Suprapubic skin (tissue), 4 donors: ENCODE data around the gene DBP. TPM values are rescaled to one million over a fixed set of nuclear protein-coding genes. Genes with fewer than 3 reads are reported as not detected.

Experiments
- DNase-seq, 2 donors: peaks; one replicate each; pipeline ENCODE4 v3.0.0-alpha.2; 2019; ENCODE audit warnings: low spot score in 2 of 2
- H3K27ac ChIP-seq: fragments of 200-600 bp; sonication (generic); one replicate; pipeline ENCODE4 v1.5.1; 2019
- H3K27me3 ChIP-seq: fragments of 200-600 bp; sonication (generic); one replicate; pipeline ENCODE4 v1.5.1; 2019
- H3K36me3 ChIP-seq: fragments of 200-600 bp; sonication (generic); one replicate; pipeline ENCODE4 v1.5.1; 2019
- H3K4me1 ChIP-seq: fragments of 200-600 bp; sonication (generic); one replicate; pipeline ENCODE4 v1.5.1; 2019
- H3K4me3 ChIP-seq: fragments of 200-600 bp; sonication (generic); one replicate; pipeline ENCODE4 v1.5.1; 2019; ENCODE audit warnings: mild to moderate bottlenecking
- H3K9me3 ChIP-seq: fragments of 200-600 bp; sonication (generic); one replicate; pipeline ENCODE4 v1.5.1; 2019
- EP300 ChIP-seq: sonication (generic); formaldehyde crosslinking; IDR thresholded peaks from one replicate; pipeline ENCODE4 v1.6.1; 2017; ENCODE audit warnings: antibody characterized with exemption
- POLR2A ChIP-seq, 2 donors: fragments of 450-650 bp; IDR thresholded peaks; one replicate each; pipeline ENCODE4 v1.6.1; 2017; ENCODE audit warnings: antibody characterized with exemption in 2 of 2, mild to moderate bottlenecking in 2 of 2, moderate library complexity in 2 of 2
- POLR2AphosphoS5 ChIP-seq, 3 donors: sonication (generic); formaldehyde crosslinking; IDR thresholded peaks; one replicate each; pipeline ENCODE4 v1.6.1; 2017; ENCODE audit warnings: antibody characterized with exemption in 3 of 3
- WGBS: methylation state at CpG from one replicate; pipeline ENCODE4 v1.1.5; 2018; 5-methylcytosine and 5-hydroxymethylcytosine counted together
- total RNA-seq, 4 donors: library from RNA; depleted of rRNA; stranded (reverse); fragments of >200 nt; gene quantifications; one replicate each; pipeline ENCODE4 v1.1.0, GENCODE V29; 2016
- TF ChIP-seq, protein P1 (sequence below), 2 donors: fragments of 200-600 bp in 1 of 2; fragments of 450-650 bp in 1 of 2; sonication (generic) in 1 of 2; IDR thresholded peaks; one replicate each; pipeline ENCODE4 v1.5.1; 2016 to 2019; ENCODE audit warnings: antibody characterized with exemption in 2 of 2, mild to moderate bottlenecking in 1 of 2, moderate library complexity in 1 of 2

The DBP gene
- total RNA-seq, 4 donors from 2014 or later, result 11.2 to 22.3 (median 17.8) TPM

DNA sequence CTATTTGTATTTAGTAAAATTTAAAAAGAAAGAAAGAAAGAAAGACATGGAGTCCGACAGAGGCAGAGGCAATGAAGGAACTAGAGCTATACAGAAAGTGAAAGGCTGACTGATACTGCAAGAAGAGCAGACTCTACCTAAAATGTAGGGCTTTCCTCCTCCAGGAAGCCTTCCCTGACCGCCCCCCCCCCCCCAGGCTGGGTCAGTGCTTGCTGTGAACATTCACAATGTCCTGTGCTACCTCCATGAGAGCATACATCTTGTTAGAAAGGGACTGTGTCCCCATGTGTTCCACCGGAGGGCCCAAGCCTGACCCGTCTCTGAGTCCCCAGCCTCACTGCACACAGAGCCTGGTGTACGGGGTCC lies 14.5 kb upstream of the DBP start:
- no peaks in the 10 kb centered on the region for H3K9me3 ChIP-seq
- no peaks in the 10 kb centered on the region for H3K36me3 ChIP-seq
- H3K27me3 ChIP-seq, result no peaks in the 10 kb centered on the region
- peaks cover 10% of the 10 kb centered on the region for H3K4me1 ChIP-seq
- no peak for DNase-seq
- no peak overlapping the region for H3K4me3 ChIP-seq
- no peak overlapping the region for H3K27ac ChIP-seq
- TF ChIP-seq POLR2A (IDR thresholded peaks at IDR 0.05) (no peak), EP300 (no peak), POLR2AphosphoS5 (IDR thresholded peaks at IDR 0.05) (no peak)
- WGBS, result 87% methylated on average over 5 of the region's 5 CpGs

DNA sequence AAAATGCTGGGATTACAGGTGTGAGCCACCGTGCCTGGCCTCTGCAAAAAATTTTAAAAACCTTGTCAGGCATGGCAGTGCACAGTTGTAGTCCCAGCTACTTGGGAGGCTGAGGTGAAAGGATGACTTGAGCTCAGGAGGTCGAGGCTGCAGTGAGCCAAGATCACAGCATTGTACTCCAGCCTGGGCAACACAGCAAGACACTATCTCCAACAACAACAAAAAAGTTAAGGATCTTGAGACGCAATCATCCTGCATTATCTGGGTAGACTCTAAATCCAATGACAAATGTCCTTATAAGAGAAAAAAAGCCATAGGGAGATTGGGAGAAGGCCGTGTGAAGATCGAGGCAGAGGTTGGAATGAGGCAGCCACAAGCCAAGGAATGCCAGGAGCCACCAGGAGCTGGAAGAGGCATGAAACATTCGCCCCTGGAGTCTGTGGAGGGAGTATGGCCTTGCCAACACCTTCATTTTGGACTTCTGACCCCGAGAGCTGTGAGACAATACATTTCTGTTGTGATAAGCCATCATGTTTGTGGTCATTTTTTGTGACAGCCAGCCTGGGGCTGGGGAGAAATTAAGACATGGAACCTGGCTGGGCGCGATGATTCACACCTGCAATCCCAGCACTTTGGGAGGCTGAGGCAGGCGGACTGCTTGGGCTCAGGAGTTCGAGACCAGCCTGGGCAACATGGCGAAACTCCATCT lies 13.9 kb upstream of the DBP start:
- no peak for DNase-seq
- no peak for TF ChIP-seq POLR2AphosphoS5 (IDR thresholded peaks at IDR 0.05)
- TF ChIP-seq POLR2A (IDR thresholded peaks at IDR 0.05), result no peak
- TF ChIP-seq, protein P1, sequence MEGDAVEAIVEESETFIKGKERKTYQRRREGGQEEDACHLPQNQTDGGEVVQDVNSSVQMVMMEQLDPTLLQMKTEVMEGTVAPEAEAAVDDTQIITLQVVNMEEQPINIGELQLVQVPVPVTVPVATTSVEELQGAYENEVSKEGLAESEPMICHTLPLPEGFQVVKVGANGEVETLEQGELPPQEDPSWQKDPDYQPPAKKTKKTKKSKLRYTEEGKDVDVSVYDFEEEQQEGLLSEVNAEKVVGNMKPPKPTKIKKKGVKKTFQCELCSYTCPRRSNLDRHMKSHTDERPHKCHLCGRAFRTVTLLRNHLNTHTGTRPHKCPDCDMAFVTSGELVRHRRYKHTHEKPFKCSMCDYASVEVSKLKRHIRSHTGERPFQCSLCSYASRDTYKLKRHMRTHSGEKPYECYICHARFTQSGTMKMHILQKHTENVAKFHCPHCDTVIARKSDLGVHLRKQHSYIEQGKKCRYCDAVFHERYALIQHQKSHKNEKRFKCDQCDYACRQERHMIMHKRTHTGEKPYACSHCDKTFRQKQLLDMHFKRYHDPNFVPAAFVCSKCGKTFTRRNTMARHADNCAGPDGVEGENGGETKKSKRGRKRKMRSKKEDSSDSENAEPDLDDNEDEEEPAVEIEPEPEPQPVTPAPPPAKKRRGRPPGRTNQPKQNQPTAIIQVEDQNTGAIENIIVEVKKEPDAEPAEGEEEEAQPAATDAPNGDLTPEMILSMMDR (IDR thresholded peaks at IDR 0.05), result no peak
- no peak for TF ChIP-seq EP300
- Histone ChIP-seq H3K36me3 (no peaks in the 10 kb centered on the region), H3K9me3 (no peaks in the 10 kb centered on the region), H3K4me1 (peaks cover 15% of the 10 kb centered on the region), H3K4me3 (no peak overlapping the region), H3K27ac (no peak overlapping the region), H3K27me3 (no peaks in the 10 kb centered on the region)
- 97% methylated on average over 12 of the region's 12 CpGs for WGBS

DNA sequence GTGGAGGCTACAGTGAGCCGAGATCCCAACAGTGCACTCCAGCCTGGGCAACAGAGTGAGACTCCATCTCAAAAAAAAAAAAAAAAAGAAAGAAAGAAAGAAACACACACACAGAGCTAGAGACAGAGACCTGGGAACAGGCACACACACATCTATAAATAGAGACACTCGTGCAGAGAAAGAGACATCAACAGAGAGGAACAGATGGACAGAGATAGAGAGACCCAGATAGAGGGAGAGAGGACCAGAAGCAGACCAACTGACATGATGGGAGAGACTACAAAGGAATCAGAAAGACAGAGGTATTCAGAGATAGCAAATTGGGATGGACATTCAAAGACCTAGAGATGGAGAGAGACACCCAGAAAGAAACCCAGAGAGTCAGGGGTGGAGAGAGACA lies 11.0 kb upstream of the DBP start:
- H3K27ac ChIP-seq, result no peak overlapping the region
- H3K4me1 ChIP-seq, result peaks cover 33% of the 10 kb centered on the region
- H3K9me3 ChIP-seq, result no peaks in the 10 kb centered on the region
- 69% methylated on average over 2 of the region's 2 CpGs for WGBS
- H3K4me3 ChIP-seq, result no peak overlapping the region
- no peaks in the 10 kb centered on the region for H3K27me3 ChIP-seq
- no peaks in the 10 kb centered on the region for H3K36me3 ChIP-seq
- DNase-seq, result no peak
- no peak for TF ChIP-seq EP300
- no peak for TF ChIP-seq POLR2A (IDR thresholded peaks at IDR 0.05)
- TF ChIP-seq POLR2AphosphoS5 (IDR thresholded peaks at IDR 0.05), result no peak
- TF ChIP-seq, protein P1 (IDR thresholded peaks at IDR 0.05), result no peak

DNA sequence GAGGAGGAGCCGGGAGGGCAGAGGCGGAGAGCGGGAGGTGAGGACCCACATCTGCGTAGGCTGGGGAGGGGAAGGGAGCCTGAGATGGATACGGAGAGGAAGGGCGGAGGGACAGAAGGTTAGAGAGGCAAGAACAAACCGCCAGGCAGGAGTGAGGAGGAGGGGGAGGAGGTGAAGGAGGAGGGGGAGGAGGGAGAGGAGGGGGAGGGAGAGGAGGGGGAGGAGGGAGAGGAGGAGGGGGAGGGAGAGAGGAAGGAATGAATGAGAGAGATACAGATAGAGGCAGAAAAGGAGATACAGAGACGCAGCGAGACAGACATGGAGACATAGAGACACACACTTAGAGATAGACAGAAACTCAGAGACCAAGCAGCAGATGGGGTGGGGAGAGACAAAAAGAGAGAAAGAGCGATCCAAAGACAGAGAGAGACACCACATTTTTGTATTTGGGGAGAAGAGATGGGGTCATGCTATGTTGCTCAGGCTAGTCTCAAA lies 9.6 kb upstream of the DBP start:
- H3K4me1 ChIP-seq, result peaks cover 33% of the 10 kb centered on the region
- TF ChIP-seq EP300 (no peak), POLR2A (IDR thresholded peaks at IDR 0.05) (no peak), POLR2AphosphoS5 (IDR thresholded peaks at IDR 0.05) (no peak)
- TF ChIP-seq, protein P1 (IDR thresholded peaks at IDR 0.05), result no peak
- 9% methylated on average over 10 of the region's 10 CpGs for WGBS
- no peaks in the 10 kb centered on the region for H3K36me3 ChIP-seq
- no peak for DNase-seq
- H3K27me3 ChIP-seq, result no peaks in the 10 kb centered on the region
- peak overlapping the region; percentile 91 for H3K27ac ChIP-seq
- H3K4me3 ChIP-seq, result peak overlapping the region; percentile 68
- no peaks in the 10 kb centered on the region for H3K9me3 ChIP-seq

DNA sequence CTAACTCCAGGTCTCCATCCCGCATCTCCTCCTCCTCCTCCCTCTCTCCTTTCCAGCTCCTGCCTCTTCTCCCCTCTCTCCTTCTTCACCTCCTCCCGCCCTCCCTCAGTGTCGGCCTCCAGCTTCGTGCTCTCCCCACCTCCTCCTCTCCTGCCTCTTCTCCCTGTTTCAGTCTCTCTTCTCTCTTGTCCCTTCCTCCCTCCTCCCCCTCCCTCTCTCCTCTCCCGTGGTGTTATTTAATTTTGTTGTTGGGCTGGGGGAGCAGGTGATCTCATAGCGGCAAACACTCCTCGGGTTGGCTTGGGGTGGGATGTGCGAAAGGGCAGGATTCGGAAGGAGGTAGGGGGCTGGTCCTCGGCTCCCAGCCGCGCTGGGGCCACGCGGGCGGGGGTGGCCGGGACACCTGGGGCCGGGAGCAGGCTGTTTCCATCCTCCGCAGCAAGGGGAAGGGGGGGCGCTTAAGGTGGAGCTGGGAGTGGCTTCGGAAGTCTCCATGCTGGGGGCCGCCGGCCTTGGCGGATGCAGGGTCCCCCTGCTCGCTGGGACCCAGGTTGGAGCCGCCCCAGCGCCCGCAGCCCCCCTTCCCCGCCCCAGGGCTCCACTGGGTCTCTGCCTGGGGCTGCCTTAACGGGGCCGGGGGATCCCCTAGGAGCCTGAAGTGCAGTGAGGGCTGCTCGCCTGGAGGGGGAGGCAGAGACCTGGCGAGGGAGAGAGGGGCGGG lies 9.0 kb upstream of the DBP start, which contains the start of gene CA11:
Gene CA11, minus strand, starts transcription at position 187 of the 721 bp plus-strand sequence. CDS start 555 bp downstream, outside the sequence.
- Histone ChIP-seq H3K9me3 (no peaks in the 10 kb centered on the region), H3K4me3 (peak within 1 kb of the TSS; percentile 68), H3K27me3 (no peaks in the 10 kb centered on the region), H3K27ac (peak within 1 kb of the TSS; percentile 91), H3K36me3 (no peaks in the 10 kb centered on the region), H3K4me1 (peaks cover 33% of the 10 kb centered on the region)
- under 1% methylated on average over 22 of the region's 33 CpGs for WGBS
- DNase-seq, result peak; percentile 94
- TF ChIP-seq EP300 (no peak), POLR2A (IDR thresholded peaks at IDR 0.05) (no peak), POLR2AphosphoS5 (IDR thresholded peaks at IDR 0.05) (peak in 1 of 3 donors; percentile 66)
- TF ChIP-seq, protein P1 (IDR thresholded peaks at IDR 0.05), result peak; percentile 75 to 96
